HEK293 (cell line): ENCODE results near the gene EMP3.

ENCODE experiments used
- GLIS2 ChIP-seq: fragments of 450-650 bp; formaldehyde crosslinking; IDR thresholded peaks from 2 replicates; pipeline ENCODE4 v1.5.1; 2016; ENCODE audit warnings: missing biosample characterization, missing genetic modification characterization
- ZNF155 ChIP-seq: fragments of 450-650 bp; formaldehyde crosslinking; IDR thresholded peaks from 2 replicates; pipeline ENCODE4 v1.5.1; 2016; ENCODE audit warnings: missing biosample characterization, missing genetic modification characterization

DNA sequence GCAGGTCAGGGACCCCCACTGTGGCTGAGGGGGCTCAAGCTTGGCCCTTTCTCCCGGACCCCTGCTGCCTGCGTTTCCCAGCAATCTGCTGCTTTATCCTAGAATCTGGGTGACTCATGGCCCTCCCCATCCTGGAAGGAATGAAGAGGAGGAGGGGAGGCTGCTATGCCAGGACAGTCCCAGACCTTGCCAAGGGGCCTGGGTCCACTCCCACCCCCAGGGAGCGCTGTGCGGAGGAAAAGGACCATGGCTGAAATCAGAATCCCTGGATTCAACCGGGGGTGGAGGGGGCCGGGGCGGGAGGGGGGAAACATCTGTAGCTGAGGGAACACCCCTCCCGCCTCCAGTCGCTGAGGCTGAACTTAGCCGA lies 35.0 kb upstream of the EMP3 start:
- TF ChIP-seq ZNF155 (tag by site-specific recombination), result no peak
- TF ChIP-seq GLIS2 (tag by site-specific recombination), result no peak; the same call in 1 of the 2 replicates
